Endothelial cell of umbilical vein (primary cell): ENCODE data around the gene TMEM161A.

Experiments used
- EZH2 ChIP-seq: IDR thresholded peaks from 2 replicates; pipeline ENCODE4 v1.6.1; 2012; ENCODE audit warnings: borderline replicate concordance, low read depth, mild to moderate bottlenecking, moderate library complexity, low read length, inconsistent platforms; ENCODE audit not compliant: severe bottlenecking
- FOS ChIP-seq: IDR thresholded peaks from 2 replicates; pipeline ENCODE4 v1.6.1; 2011; ENCODE audit warnings: mild to moderate bottlenecking, low read length, moderate library complexity, borderline replicate concordance; ENCODE audit not compliant: insufficient read depth
- JUN ChIP-seq: IDR thresholded peaks from 2 replicates; pipeline ENCODE4 v1.6.1; 2011; ENCODE audit warnings: borderline replicate concordance, low read depth; ENCODE audit not compliant: insufficient read length, insufficient read depth
- MYC ChIP-seq: IDR thresholded peaks from one replicate; pipeline ENCODE4 v1.6.1; 2011; ENCODE audit warnings: mild to moderate bottlenecking, low read depth, low read length
- POLR2A ChIP-seq: IDR thresholded peaks from 2 replicates; pipeline ENCODE4 v1.6.1; 2012; ENCODE audit warnings: low read depth, mild to moderate bottlenecking, control low read depth, low read length
- POLR2AphosphoS5 ChIP-seq: IDR thresholded peaks from 2 replicates; pipeline ENCODE4 v1.6.1; 2012; ENCODE audit warnings: low read depth, mild to moderate bottlenecking, control low read depth, low read length, moderate library complexity; ENCODE audit not compliant: insufficient read depth
- TF ChIP-seq, protein P1 (sequence below), 2 donors: IDR thresholded peaks; 1 replicate in 1 of 2; 2 replicates in 1 of 2; pipeline ENCODE4 v1.5.1; 2011; ENCODE audit warnings: low read length in 2 of 2, mild to moderate bottlenecking in 2 of 2, moderate library complexity in 2 of 2, control low read depth in 1 of 2, inconsistent platforms in 1 of 2, low read depth in 1 of 2; ENCODE audit not compliant: insufficient read depth in 1 of 2; ENCODE audit errors: extremely low read depth in 1 of 2
- TF ChIP-seq, protein P2 (sequence below): IDR thresholded peaks from 2 replicates; pipeline ENCODE4 v1.6.1; 2011; ENCODE audit not compliant: insufficient read depth, insufficient read length

DNA sequence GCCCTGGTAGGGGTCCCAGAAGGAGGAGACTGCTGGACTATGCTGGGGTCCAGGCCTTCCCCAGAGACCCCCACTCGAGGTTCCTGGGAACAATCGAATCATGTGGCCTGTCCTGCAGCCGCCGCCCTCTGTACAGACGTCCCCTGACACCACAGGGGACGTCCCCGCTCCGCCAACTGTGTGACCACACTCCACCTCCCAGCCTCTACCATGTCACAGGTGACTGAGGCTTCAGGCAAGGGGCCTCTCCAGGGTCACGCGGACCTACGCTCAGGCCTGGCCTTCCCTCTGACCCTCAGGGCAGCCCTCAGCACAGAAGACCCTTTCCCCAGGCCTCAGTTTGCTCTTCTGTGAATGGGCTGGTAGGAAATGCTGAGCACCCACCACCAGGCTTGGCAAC, 13.1 kb upstream of the TMEM161A start:
- TF ChIP-seq EZH2 (no peak), POLR2AphosphoS5 (no peak), FOS (no peak), POLR2A (no peak), MYC (no peak), JUN (no peak)
- TF ChIP-seq, protein P1, sequence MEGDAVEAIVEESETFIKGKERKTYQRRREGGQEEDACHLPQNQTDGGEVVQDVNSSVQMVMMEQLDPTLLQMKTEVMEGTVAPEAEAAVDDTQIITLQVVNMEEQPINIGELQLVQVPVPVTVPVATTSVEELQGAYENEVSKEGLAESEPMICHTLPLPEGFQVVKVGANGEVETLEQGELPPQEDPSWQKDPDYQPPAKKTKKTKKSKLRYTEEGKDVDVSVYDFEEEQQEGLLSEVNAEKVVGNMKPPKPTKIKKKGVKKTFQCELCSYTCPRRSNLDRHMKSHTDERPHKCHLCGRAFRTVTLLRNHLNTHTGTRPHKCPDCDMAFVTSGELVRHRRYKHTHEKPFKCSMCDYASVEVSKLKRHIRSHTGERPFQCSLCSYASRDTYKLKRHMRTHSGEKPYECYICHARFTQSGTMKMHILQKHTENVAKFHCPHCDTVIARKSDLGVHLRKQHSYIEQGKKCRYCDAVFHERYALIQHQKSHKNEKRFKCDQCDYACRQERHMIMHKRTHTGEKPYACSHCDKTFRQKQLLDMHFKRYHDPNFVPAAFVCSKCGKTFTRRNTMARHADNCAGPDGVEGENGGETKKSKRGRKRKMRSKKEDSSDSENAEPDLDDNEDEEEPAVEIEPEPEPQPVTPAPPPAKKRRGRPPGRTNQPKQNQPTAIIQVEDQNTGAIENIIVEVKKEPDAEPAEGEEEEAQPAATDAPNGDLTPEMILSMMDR (IDR thresholded peaks at IDR 0.05; ENCODE audit: extremely low read depth in 1 of 2, insufficient read depth in 1 of 2, low read depth in 1 of 2, low read length in 2 of 2) = no peak
- TF ChIP-seq, protein P2, sequence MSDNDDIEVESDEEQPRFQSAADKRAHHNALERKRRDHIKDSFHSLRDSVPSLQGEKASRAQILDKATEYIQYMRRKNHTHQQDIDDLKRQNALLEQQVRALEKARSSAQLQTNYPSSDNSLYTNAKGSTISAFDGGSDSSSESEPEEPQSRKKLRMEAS = no peak
